OCI-LY7 (cell line): Measurements from ENCODE around the gene OR6J1. TPM values are rescaled to one million over a fixed set of nuclear protein-coding genes. Genes with fewer than 3 reads are reported as not detected.

ENCODE experiments used
- BruUV-seq: library from RNA; stranded (reverse); fragments of 400-500 nt; replicated peaks from 2 replicates; lab custom pipeline; 2021; lab: Mats Ljungman, UMichigan
- CTCF ChIA-PET: fragments of 300-600 bp; sonication (Branson Sonifier 250); formaldehyde crosslinking; loops from one replicate; lab custom pipeline; 2022; ENCODE audit warnings: antibody characterized with exemption; ENCODE audit not compliant: unreplicated experiment; lab: Charles Lee
- POLR2A ChIA-PET: fragments of 300-600 bp; sonication (Branson Sonifier 250); formaldehyde crosslinking; loops from one replicate; lab custom pipeline; 2022; ENCODE audit warnings: antibody characterized with exemption; lab: Charles Lee
- DNase-seq: peaks from one replicate; pipeline ENCODE4 v3.0.0-alpha.2; 2015; ENCODE audit warnings: low spot score
- H2AFZ ChIP-seq: fragments of 200-600 bp; sonication (generic), shearing (Covaris generic); 2 replicates; pipeline ENCODE4 v1.6.1; 2014; ENCODE audit warnings: mild to moderate bottlenecking, antibody characterized with exemption, low read length, moderate library complexity
- H3K27ac ChIP-seq: fragments of 200-600 bp; sonication (generic); 2 replicates; pipeline ENCODE4 v1.5.1; 2014; ENCODE audit warnings: mixed run types, low read depth, mild to moderate bottlenecking, moderate library complexity, low read length, inconsistent platforms; ENCODE audit not compliant: poor library complexity, severe bottlenecking
- H3K36me3 ChIP-seq: fragments of 200-600 bp; sonication (generic); 2 replicates; pipeline ENCODE4 v1.6.1; 2014; ENCODE audit warnings: mild to moderate bottlenecking, antibody characterized with exemption, low read length, moderate library complexity, mixed read lengths; ENCODE audit not compliant: insufficient read depth
- H3K4me1 ChIP-seq: fragments of 200-600 bp; sonication (generic); 2 replicates; pipeline ENCODE4 v1.5.1; 2014; ENCODE audit warnings: mild to moderate bottlenecking, low read length; ENCODE audit not compliant: insufficient read depth, poor library complexity, severe bottlenecking
- H3K4me2 ChIP-seq: fragments of 200-600 bp; sonication (generic); 2 replicates; pipeline ENCODE4 v1.6.1; 2014; ENCODE audit warnings: mild to moderate bottlenecking, low read length
- H3K4me3 ChIP-seq: fragments of 200-600 bp; sonication (generic); 2 replicates; pipeline ENCODE4 v1.5.1; 2014; ENCODE audit warnings: mild to moderate bottlenecking, low read depth, low read length; ENCODE audit not compliant: poor library complexity, severe bottlenecking
- H3K79me2 ChIP-seq: fragments of 200-600 bp; sonication (generic); 2 replicates; pipeline ENCODE4 v1.6.1; 2016; ENCODE audit warnings: low read depth, mild to moderate bottlenecking, low read length, moderate library complexity, mixed read lengths; ENCODE audit not compliant: insufficient read depth
- H3K9me2 ChIP-seq: fragments of 200-600 bp; sonication (generic); 2 replicates; pipeline ENCODE4 v1.6.1; 2016; ENCODE audit warnings: mild to moderate bottlenecking, low read length, mixed read lengths; ENCODE audit not compliant: insufficient read depth
- H3K9me3 ChIP-seq: fragments of 200-600 bp; sonication (generic); 2 replicates; pipeline ENCODE4 v1.6.1; 2014; ENCODE audit warnings: mild to moderate bottlenecking, mixed run types, low read length, mixed read lengths
- H4K20me1 ChIP-seq: fragments of 200-600 bp; sonication (generic); 2 replicates; pipeline ENCODE4 v1.6.1; 2014; ENCODE audit warnings: mild to moderate bottlenecking, antibody characterized with exemption, low read length, moderate library complexity, mixed read lengths; ENCODE audit not compliant: insufficient read depth
- CTCF ChIP-seq: fragments of 200-600 bp; sonication (generic); conservative IDR thresholded peaks from 2 replicates; pipeline ENCODE4 v1.5.1; 2014; ENCODE audit warnings: mild to moderate bottlenecking, antibody characterized with exemption, low read length, moderate library complexity, mixed read lengths
- EZH2phosphoT487 ChIP-seq: fragments of 200-600 bp; sonication (generic); IDR thresholded peaks from 2 replicates; pipeline ENCODE4 v1.6.1; 2018; ENCODE audit warnings: low read depth, borderline replicate concordance, mild to moderate bottlenecking, mixed run types, antibody characterized with exemption, low read length, moderate library complexity, mixed read lengths
- intact Hi-C: fragments of 100-400 bp; cut with micrococcal nuclease; formaldehyde crosslinking; loops from one replicate; pipeline ENCODE4 v1.10.0; 2022; ENCODE audit not compliant: unreplicated experiment
- total RNA-seq, 2 experiments: library from RNA; depleted of rRNA in 1 of 2; stranded (reverse); fragments of >200 nt in 1 of 2; shearing (Covaris generic) in 1 of 2; gene quantifications; 2 replicates each; pipeline ENCODE4 v1.2.3, GENCODE V29; 2014 to 2022

Gene OR6J1
- total RNA-seq, 2 experiments from 2014 or later = not detected

DNA sequence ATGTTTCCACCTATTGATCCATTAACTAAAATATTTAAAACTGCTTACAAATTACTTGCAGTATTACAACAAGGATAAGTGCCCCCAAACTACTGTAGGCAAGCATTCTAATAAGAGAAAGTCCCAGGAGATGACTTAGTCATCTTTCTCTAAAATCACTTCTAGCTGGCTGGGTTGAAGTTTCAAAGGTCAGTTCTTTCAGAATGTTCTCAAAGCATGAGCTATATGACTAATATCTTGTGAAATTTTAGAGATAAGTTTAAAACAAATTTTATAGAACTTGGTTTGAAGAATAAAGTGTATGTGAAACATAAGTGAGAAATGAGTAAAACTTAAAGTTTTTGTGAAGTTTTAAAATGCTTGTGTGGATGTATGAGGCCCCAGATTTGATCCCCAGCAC is 24.3 kb upstream of the OR6J1 start:
- H3K4me1 ChIP-seq = no peaks in the 10 kb centered on the region
- H3K9me3 ChIP-seq = no peaks in the 10 kb centered on the region
- BruUV-seq = no TSS peak
- no peaks in the 10 kb centered on the region for H4K20me1 ChIP-seq
- DNase-seq = no peak
- no peaks in the 10 kb centered on the region for H3K9me2 ChIP-seq
- POLR2A ChIA-PET = interaction anchor here (1.4 kb wide), 1 partner anchor 9 kb away, joined by 10 read pairs; no protein-coding TSS in a partner anchor
- CTCF ChIA-PET = no interaction called here
- H3K27ac ChIP-seq = no peak overlapping the region
- no peak overlapping the region for H3K4me2 ChIP-seq
- H3K4me3 ChIP-seq = no peak overlapping the region
- H3K36me3 ChIP-seq = no peaks in the 10 kb centered on the region
- no peaks in the 10 kb centered on the region for H3K79me2 ChIP-seq
- TF ChIP-seq EZH2phosphoT487 = no peak
- no peak for TF ChIP-seq CTCF
- intact Hi-C loops = no loop called here
- no peak overlapping the region for H2AFZ ChIP-seq

GRCh38 chr14:22667881-22668280 is 23.7 kb upstream of the OR6J1 start:
- Histone ChIP-seq H3K79me2 (no peaks in the 10 kb centered on the region), H3K4me3 (no peak overlapping the region), H3K36me3 (no peaks in the 10 kb centered on the region), H3K9me3 (no peaks in the 10 kb centered on the region), H3K4me1 (no peaks in the 10 kb centered on the region), H3K4me2 (no peak overlapping the region), H2AFZ (no peak overlapping the region), H3K9me2 (no peaks in the 10 kb centered on the region), H4K20me1 (no peaks in the 10 kb centered on the region), H3K27ac (no peak overlapping the region)
- CTCF ChIA-PET = no interaction called here
- DNase-seq = no peak
- TF ChIP-seq CTCF (no peak), EZH2phosphoT487 (no peak)
- intact Hi-C loops = no loop called here
- POLR2A ChIA-PET = interaction anchor here (1.4 kb wide), 1 partner anchor 8 kb away, joined by 10 read pairs; no protein-coding TSS in a partner anchor
- no TSS peak for BruUV-seq

DNA sequence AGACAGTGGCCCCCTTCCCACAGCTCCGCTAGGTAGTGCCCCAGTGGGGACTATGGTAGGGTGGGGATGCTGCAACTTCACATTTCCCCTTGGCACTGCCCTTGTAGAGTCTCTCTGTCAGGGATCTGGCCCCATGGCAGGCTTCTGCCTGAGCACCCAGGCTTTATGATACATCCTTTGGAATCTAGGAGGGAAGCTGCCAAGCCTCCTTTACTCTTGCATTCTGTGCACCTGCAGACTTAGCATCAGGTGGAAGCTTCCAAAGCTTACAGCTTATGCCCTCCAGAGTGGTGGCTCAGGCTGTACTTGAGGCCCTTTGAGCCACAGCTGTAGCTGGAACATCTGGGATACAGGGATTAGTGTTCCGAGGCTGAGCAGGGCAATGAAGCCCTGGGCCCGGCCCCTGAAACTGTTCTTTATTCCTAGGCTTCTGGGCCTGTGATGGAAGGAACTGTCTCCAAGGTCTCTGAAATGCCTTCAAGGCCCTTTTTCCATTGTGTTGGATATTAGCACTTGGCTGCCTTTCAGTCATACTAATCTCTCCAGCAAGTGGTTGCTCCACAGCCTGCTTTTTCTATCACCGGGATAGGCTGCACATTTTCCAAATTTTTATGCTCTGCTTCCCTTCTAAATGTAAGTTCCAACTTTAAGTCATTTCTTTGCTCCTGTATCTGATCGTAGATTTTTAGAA is 22.2 kb upstream of the OR6J1 start:
- Histone ChIP-seq H3K9me2 (no peaks in the 10 kb centered on the region), H3K79me2 (no peaks in the 10 kb centered on the region), H3K4me1 (no peaks in the 10 kb centered on the region), H3K36me3 (no peaks in the 10 kb centered on the region), H3K4me3 (no peak overlapping the region), H3K4me2 (no peak overlapping the region), H4K20me1 (no peaks in the 10 kb centered on the region), H2AFZ (no peak overlapping the region), H3K9me3 (no peaks in the 10 kb centered on the region), H3K27ac (no peak overlapping the region)
- BruUV-seq = no TSS peak
- POLR2A ChIA-PET = no interaction called here
- intact Hi-C loops = no loop called here
- CTCF ChIA-PET = interaction anchor here (0.9 kb wide), 1 partner anchor 78 kb away, joined by 3 read pairs; the partner anchor contains the start of gene DAD1
- no peak for DNase-seq
- TF ChIP-seq CTCF (no peak), EZH2phosphoT487 (no peak)
